Measurements from ENCODE around the gene NNMT. TPM values are rescaled to one million over a fixed set of nuclear protein-coding genes. Genes with fewer than 3 reads are reported as not detected.

Gene NNMT
- total RNA-seq, 1 donor from 2014 or later = 32.6 TPM

DNA sequence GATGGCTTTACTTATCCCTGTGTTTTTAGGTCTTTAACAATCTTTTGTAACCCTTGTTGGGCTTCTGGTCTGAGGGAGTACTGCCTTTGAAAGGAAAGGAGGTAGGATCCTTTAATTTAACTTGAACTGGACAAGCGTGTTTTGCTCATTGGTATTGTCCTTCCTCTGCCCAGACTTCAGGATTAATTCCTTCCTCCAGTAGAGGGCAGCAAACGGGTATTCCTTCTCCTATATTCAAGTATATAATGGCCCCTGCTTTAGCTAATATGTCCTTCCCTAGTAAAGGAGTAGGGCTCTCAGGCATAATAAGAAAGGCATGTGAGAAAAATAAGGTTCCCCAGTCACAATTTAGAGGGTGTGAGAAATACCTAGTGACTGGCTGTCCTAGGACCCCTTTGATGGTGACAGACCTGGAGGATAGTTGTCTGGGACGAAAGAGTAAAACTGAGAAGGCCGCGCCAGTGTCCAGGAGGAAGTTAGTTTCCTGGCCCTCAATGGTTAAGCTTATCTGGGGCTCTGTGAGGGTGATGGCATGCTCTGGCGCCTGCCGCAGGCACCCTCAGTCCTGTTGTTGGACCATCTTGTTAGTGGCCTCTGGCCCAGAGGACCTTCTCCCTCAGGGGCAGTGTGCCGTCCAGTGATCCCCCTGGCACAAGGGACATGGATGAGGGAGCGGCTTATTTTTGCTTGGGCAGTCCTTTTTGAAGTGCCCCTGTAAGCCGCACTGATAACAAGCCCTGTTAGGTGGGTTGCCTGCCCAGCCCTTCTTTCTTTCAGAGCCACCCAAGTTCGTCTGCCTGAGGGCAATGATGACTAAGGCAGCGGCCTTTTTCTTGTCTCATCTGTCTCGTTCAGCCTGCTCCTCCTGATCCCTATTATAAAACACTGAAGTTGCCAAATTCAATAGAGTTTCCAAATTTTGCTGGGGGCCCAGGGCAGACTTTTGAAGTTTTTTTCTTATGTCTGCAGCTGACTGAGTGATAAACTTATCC is 52.3 kb downstream of the NNMT start:
- Histone ChIP-seq H3K27me3 (ENCODE audit: low read depth) (no peaks in the 10 kb centered on the region), H3K4me1 (no peaks in the 10 kb centered on the region), H3K9me3 (replicated peaks) (no peaks in the 10 kb centered on the region), H3K36me3 (no peaks in the 10 kb centered on the region), H3K27ac (replicated peaks) (no peak overlapping the region), H3K4me3 (no peak overlapping the region)
- TF ChIP-seq, protein P1, sequence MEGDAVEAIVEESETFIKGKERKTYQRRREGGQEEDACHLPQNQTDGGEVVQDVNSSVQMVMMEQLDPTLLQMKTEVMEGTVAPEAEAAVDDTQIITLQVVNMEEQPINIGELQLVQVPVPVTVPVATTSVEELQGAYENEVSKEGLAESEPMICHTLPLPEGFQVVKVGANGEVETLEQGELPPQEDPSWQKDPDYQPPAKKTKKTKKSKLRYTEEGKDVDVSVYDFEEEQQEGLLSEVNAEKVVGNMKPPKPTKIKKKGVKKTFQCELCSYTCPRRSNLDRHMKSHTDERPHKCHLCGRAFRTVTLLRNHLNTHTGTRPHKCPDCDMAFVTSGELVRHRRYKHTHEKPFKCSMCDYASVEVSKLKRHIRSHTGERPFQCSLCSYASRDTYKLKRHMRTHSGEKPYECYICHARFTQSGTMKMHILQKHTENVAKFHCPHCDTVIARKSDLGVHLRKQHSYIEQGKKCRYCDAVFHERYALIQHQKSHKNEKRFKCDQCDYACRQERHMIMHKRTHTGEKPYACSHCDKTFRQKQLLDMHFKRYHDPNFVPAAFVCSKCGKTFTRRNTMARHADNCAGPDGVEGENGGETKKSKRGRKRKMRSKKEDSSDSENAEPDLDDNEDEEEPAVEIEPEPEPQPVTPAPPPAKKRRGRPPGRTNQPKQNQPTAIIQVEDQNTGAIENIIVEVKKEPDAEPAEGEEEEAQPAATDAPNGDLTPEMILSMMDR (IDR thresholded peaks at IDR 0.05; ENCODE audit: borderline replicate concordance) = peak; percentile 78
- DNase-seq = no peak
- intact Hi-C loops (cut with micrococcal nuclease) = loop anchor here (10.0 kb wide), 1 partner anchor 406 kb away; no protein-coding TSS in a partner anchor

DNA sequence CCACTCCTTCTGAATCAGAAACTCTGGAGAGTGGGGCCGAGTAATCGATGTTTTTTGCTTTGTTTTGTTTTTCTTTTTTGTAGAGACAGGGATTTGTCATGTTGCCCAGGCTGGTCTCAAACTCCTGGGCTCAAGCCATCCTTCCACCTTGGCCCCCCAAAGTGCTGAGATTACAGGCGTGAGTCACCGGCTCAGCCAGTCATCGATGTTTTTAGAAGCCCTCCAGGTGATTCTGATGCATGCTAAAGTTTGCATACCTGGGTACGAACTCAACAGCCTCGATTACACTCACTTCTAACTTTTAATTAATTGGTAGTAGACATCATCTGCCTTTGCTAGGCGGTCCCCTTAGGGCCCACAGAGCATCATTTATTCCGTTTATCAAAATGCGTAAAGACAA is 53.8 kb downstream of the NNMT start:
- Histone ChIP-seq H3K9me3 (replicated peaks) (no peaks in the 10 kb centered on the region), H3K27ac (replicated peaks) (no peak overlapping the region), H3K27me3 (ENCODE audit: low read depth) (no peaks in the 10 kb centered on the region), H3K4me3 (no peak overlapping the region), H3K36me3 (no peaks in the 10 kb centered on the region), H3K4me1 (no peaks in the 10 kb centered on the region)
- DNase-seq = no peak
- TF ChIP-seq, protein P1 (IDR thresholded peaks at IDR 0.05; ENCODE audit: borderline replicate concordance) = no peak
- intact Hi-C loops (cut with micrococcal nuclease) = no loop called here

DNA sequence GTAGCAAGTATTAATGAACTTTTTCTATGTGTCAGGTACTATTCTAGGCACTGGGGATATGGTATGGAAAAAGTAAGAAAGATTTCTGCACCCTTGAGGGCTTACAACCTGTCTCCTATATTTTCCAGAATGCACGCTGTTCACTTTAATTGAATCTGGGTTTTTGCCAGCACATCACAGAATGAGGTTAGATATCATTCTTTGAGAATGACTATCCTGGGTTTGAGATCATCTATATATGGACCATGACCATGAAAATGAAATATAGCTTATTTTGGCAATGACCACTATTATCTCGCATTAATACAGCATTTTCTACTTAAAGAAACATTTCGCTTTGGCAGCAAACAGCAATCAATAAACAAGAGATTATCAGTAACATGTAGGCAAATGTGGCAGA is 57.2 kb downstream of the NNMT start:
- intact Hi-C loops (cut with micrococcal nuclease) = no loop called here
- H3K4me1 ChIP-seq = no peaks in the 10 kb centered on the region
- H3K27me3 ChIP-seq (ENCODE audit: low read depth) = no peaks in the 10 kb centered on the region
- H3K36me3 ChIP-seq = no peaks in the 10 kb centered on the region
- TF ChIP-seq, protein P1 (IDR thresholded peaks at IDR 0.05; ENCODE audit: borderline replicate concordance) = no peak
- H3K4me3 ChIP-seq = no peak overlapping the region
- H3K27ac ChIP-seq (replicated peaks) = no peak overlapping the region
- no peak for DNase-seq
- no peaks in the 10 kb centered on the region for H3K9me3 ChIP-seq (replicated peaks)

DNA sequence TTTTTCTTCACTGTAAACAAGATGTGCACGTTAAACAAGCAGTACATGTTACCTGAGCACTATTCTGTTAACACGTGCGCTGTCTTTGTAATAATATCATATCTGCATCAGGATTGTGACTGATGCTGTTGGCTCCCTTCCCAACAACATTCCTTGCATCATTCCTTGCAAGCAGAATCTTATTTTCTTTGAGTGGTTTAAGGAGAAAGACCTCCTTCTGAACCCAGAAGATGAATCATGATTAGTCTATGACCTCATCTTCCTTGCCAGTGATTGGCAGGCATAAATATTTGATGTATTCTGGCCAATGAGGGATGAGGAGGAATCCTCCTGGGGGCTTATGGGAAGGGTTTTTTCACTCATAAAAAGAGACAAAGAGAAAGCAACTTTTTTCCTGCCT is 57.9 kb downstream of the NNMT start:
- intact Hi-C loops (cut with micrococcal nuclease) = no loop called here
- H3K4me1 ChIP-seq = no peaks in the 10 kb centered on the region
- TF ChIP-seq, protein P1 (IDR thresholded peaks at IDR 0.05; ENCODE audit: borderline replicate concordance) = no peak
- H3K36me3 ChIP-seq = no peaks in the 10 kb centered on the region
- H3K27ac ChIP-seq (replicated peaks) = no peak overlapping the region
- no peaks in the 10 kb centered on the region for H3K27me3 ChIP-seq (ENCODE audit: low read depth)
- H3K4me3 ChIP-seq = no peak overlapping the region
- no peaks in the 10 kb centered on the region for H3K9me3 ChIP-seq (replicated peaks)
- DNase-seq = no peak

DNA sequence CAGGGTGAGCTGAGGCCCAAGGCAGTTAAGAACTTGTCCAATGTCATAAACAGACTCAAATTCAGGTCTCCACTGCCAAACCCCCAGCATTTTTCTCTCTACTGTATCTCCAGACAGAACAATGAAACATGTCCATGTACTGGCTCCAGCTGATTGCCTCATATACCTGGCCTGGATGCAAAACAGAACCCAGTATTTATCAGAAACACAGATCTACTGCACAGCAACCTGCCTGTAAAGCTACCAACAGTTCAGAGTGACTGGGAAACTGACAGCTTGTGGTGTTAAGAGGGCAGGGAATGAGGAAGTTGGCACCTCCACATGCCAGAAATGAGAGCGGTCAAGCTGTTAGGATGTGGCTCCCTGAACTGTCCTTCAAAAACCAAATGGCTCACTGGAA is 62.5 kb downstream of the NNMT start:
- TF ChIP-seq, protein P1 (IDR thresholded peaks at IDR 0.05; ENCODE audit: borderline replicate concordance) = no peak
- no peaks in the 10 kb centered on the region for H3K27me3 ChIP-seq (ENCODE audit: low read depth)
- DNase-seq = no peak
- peaks cover 10% of the 10 kb centered on the region for H3K9me3 ChIP-seq (replicated peaks)
- H3K4me1 ChIP-seq = no peaks in the 10 kb centered on the region
- H3K27ac ChIP-seq (replicated peaks) = no peak overlapping the region
- H3K36me3 ChIP-seq = no peaks in the 10 kb centered on the region
- intact Hi-C loops (cut with micrococcal nuclease) = no loop called here
- no peak overlapping the region for H3K4me3 ChIP-seq
